HG02642 (cell line): Measurements from ENCODE around the gene OR52W1.

ENCODE experiments used
- ATAC-seq: cut with Tn5 transposase; IDR thresholded peaks from one replicate; pipeline ENCODE4 v1.9.1; 2021; ENCODE audit warnings: mild to moderate bottlenecking; ENCODE audit not compliant: unreplicated experiment, poor library complexity

OR52W1 gene, protein sequence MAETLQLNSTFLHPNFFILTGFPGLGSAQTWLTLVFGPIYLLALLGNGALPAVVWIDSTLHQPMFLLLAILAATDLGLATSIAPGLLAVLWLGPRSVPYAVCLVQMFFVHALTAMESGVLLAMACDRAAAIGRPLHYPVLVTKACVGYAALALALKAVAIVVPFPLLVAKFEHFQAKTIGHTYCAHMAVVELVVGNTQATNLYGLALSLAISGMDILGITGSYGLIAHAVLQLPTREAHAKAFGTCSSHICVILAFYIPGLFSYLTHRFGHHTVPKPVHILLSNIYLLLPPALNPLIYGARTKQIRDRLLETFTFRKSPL

DNA sequence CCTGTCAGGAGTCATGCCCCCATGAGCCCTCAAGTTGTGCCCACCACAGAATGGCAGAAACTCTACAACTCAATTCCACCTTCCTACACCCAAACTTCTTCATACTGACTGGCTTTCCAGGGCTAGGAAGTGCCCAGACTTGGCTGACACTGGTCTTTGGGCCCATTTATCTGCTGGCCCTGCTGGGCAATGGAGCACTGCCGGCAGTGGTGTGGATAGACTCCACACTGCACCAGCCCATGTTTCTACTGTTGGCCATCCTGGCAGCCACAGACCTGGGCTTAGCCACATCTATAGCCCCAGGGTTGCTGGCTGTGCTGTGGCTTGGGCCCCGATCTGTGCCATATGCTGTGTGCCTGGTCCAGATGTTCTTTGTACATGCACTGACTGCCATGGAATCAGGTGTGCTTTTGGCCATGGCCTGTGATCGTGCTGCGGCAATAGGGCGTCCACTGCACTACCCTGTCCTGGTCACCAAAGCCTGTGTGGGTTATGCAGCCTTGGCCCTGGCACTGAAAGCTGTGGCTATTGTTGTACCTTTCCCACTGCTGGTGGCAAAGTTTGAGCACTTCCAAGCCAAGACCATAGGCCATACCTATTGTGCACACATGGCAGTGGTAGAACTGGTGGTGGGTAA lies at the start of gene OR52W1:
OR52W1 (plus strand) TSS at position 51 of the 637 bp plus-strand sequence; CDS start at position 51, 0 bp downstream.
- no peak for ATAC-seq

DNA sequence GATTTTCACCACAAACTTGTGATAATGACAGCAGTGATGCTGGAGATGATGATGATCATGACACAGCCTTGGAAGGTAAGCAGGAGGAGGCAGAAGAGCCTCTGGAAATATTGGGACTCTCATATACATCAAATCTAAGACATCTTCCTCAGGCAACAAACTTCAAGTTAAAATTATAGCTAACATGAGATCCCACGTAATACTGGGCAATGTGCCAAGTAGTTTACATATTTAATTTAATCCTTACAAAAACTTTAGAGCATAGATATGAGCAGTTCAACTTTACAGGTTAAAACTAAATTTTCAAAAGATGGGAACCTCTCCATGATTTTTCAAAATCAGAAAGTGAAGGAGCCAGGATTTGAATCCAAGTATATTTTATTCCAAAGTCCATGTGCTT lies 47.9 kb upstream of the OR52W1 start:
- no peak for ATAC-seq

DNA sequence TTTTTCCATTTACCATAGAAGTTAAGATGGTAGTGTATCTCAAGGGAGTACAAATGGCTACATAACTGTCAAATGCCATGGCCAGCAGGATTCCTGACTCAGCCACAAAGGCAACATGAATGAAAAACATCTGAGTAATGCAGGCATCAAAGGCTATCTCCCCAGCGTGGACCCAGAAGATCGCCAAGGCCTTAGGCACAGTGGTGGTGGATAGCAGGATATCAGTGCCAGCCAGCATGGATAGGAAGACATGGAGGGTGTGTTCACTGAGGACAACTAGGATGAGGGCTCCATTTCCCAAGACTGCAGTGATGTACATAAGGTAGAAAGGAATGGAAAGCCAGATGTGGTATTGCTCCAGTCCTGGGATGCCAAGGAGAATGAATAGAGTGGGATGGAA lies 46.9 kb upstream of the OR52W1 start:
- no peak for ATAC-seq

DNA sequence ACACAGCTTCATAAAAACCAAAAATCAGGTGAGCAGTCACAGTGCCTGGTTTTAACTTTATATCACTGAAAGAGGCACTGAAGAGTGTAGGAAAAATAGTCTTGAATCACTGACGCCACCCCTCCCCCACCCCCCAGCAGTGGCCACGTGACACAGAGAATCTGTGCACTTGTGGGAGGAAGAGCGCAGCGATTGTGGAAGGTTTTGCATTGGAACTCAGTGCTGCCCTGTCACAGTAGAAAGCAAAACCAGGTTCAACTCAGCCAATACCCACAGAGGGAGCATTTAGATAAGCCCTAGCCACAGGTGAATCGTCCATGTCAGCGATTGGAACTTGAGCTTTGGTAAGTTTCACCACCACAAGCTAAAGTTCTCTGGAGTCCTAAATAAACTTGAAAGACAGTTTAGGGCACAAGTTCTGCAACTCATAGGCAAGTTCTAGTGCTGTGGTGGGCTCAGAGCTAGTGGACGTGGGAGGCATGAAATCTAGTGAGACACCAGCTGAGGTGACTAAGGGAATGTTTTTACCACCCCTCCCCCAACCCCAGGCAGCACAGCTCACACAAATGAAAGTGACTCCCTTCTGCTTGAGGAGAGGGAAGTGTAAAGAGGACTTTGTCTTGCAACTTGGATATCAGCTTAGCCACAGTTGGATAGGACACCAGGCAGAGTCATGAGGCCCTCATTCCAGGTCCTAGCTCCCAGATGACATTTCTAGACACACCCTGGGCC lies 42.2 kb upstream of the OR52W1 start:
- ATAC-seq: no peak

DNA sequence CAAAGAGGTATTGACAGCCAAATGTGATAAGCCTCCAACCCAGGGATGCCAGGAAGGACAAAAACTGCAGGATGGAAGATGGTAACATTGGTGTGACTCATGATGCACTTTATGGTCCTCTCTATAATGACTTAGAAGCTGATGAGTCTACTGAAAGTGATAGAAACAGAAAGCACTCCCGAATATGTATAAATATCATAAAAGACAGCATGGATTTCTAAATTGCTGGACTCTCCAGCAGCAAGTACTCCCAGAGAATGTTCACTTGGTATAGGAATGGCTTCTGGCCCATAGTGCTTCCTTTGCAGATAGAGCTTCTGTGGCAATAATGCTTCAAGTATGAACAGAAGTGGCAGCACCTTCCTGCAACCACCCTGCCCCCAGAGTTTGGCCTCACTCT lies 28.8 kb upstream of the OR52W1 start, which contains the start of gene OR52B2:
OR52B2 (minus strand) TSS at position 101 of the 400 bp plus-strand sequence; CDS start at position 101, 0 bp downstream.
- no peak for ATAC-seq

GRCh38 chr11:6175440-6175839 lies 23.6 kb upstream of the OR52W1 start:
- no peak for ATAC-seq

GRCh38 chr11:6191742-6192141 lies 7.3 kb upstream of the OR52W1 start:
- no peak for ATAC-seq

- no peak for ATAC-seq
Observed at GRCh38 chr11:6194065-6194581, 4.9 kb upstream of the OR52W1 start.

DNA sequence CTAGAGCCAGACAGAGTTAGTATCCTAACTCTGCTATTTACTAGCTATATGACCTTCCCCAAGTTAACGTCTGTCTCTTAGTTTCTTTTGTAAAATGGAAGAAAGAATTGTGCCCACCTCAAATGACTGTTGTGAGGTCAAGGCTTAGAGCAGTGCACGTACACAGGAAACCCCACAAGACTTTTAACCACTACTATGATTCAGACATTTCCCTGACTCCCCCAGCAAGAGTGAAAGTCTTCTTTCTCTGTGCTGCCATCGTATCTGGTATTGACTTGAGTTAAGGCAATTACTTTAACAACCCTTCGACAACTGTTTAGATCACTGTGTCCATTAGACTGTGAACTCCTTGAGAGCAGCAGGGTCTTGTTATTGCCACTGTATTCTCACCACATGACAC lies 2.6 kb upstream of the OR52W1 start:
- ATAC-seq: no peak

- no peak for ATAC-seq
Observed at GRCh38 chr11:6197466-6198200, 1.4 kb upstream of the OR52W1 start.

- ATAC-seq: no peak
Observed at GRCh38 chr11:6200975-6201374, 2.0 kb downstream of the OR52W1 start.

- ATAC-seq: no peak
Observed at GRCh38 chr11:6201481-6201880, 2.5 kb downstream of the OR52W1 start.

DNA sequence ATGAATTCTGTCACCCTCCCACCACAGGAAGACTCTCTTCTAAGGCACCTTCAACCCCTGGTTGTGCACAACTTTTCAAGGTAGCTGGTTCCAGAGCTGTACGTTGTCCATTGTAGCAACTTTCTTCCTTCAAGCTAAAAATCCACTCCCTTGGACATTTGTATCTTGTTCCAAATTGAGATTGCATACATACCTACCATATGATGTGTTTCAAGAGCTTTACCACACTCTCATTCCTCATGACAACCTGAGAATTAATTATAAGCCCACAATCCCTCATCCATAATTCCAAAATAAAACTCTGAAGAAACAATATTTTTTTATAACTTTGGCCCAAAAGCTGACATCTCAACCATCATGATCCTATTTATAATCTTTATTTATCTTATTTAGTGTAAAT lies 3.0 kb downstream of the OR52W1 start:
- ATAC-seq: no peak

DNA sequence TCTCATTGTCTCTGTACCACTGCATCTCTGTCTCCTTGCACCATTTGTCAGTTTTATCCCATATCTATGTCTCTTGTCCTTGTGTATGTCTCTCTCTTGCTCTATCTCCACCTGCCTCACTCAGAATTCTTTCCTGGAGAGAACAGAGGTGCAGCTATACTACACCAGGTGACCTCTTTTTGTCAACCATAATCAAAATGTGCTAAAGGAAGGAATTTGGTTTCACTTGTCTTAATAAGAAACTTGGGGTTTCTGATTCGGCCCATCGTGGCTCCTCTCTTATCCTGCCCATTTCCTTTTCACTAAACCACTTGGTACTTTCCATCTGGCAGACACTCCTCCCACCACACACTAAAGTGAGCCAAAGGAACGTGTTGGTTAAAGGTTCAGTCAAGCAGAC lies 4.3 kb downstream of the OR52W1 start:
- ATAC-seq: peak; percentile 76

DNA sequence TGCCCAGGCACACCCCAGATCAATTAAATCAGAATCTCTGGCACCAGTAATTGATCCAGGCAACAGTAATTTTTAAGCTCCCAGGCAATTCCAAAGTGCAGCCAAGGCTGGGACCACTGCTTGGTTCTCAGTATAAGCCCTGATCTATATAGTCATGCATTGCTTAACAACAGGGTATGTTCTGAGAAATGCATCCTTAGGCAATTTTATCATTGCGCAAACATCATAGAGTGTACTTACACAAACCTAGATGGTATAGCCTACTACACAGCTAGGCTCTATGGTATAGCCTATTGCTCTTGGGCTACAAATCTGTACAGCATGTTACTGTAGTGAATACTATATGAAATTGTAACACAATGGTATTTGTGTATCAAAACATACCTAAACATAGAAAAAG lies 5.7 kb downstream of the OR52W1 start:
- ATAC-seq: no peak

DNA sequence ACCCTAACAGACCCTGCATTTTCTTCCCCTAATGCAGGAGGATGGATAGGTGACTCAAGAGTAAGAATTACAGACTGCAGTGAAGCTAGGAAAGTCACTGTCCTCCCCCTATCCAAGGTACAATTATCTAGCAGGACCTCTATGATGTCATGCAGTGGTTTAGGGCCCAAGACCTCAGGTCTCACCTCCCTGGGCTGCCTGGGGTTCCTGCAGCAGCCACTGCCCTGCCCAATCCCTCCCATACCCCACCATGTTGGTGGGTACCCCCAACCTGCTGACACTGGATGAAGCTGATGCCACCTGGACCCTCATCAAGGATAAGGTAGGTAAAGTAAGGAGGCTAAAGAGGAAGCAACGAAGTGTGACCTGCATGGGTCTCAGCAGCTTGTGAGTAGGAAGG lies 6.3 kb downstream of the OR52W1 start, which contains the start of gene C11orf42:
C11orf42 (plus strand) TSS at position 192 of the 400 bp plus-strand sequence; CDS start at position 251, 59 bp downstream.
- no peak for ATAC-seq

DNA sequence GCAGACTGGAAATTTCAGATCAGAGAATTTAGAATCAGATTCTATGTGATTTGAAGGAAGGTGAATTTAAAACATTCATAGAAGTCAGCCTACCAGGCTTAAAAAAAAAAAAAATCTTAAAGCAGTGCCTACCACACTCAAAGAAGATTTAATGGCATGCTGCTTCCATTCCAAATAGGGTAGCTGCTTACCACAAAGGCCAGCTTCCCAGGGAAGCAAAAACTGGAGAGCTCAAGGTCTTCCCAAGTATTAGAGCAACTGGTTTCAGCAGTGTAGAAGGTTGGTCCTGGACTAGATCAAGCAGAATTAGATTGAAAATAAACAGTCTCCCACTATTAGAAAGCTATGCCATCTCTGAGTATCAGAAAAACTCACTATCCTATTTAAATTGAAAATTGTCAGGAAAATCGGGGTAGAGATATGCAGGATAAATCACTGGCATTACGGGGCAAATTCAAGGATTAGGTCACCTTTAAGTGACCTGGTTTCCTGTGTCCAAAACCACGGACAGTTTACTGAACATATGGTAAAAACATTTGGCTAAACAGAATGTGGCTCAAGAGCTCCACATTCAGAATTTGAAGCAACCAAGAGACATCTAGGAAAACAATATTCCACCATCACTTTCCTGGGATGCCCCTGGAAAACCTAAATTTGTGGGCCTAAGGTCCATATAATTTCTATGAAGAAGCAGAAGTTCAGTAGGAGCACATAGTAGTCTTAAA lies 7.6 kb downstream of the OR52W1 start:
- no peak for ATAC-seq

DNA sequence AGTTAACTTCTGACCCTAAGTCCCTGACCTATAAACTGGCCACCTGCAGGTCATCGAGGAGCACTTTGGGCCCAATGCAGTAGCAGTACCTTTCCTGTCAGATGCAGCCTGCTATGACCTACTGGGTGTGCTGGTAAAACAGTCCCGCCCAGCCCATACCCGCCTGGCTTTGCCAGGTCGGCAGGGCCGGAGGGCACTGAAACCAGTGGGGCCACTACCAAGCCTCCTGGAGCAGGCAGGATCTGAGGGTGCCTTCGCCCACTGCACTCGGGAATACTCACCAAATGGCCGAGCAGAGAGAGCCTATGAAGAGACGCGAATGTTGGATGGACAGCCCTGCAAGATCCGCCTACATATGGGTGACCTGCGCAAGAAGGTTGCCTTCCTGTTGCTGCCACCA lies 10.8 kb downstream of the OR52W1 start:
- ATAC-seq: no peak

- no peak for ATAC-seq
Observed at GRCh38 chr11:6210274-6210955, 11.4 kb downstream of the OR52W1 start.
